Activated CD4-positive, alpha-beta T cell treated with anti-CD3 and anti-CD28 coated beads, Interleukin-2, amount 10 ng/mL, durations not matched to agents 7 days and 5 days (primary cell): ENCODE measurements around the gene KATNAL1. TPM values are rescaled to one million over a fixed set of nuclear protein-coding genes. Genes with fewer than 3 reads are reported as not detected.
"Not testable (repeated sequence)": the region's sequence is repeated elsewhere in the genome, so short reads cannot be mapped to it uniquely, and the experiment has no call there.

Experiments
- CTCF ChIA-PET: fragments of 350-600 bp; sonication (Branson Sonifier 250); formaldehyde crosslinking; loops from one replicate; lab custom pipeline; 2021; ENCODE audit warnings: antibody characterized with exemption; lab: Charles Lee
- POLR2A ChIA-PET: fragments of 350-600 bp; sonication (Branson Sonifier 250); formaldehyde crosslinking; loops from one replicate; lab custom pipeline; 2021; ENCODE audit warnings: antibody characterized with exemption; lab: Charles Lee
- DNase-seq: peaks from one replicate; pipeline ENCODE4 v3.0.0-alpha.2; 2020
- H3K27ac Mint-ChIP-seq: one replicate; pipeline ENCODE4 v1.8.0; 2021; ENCODE audit warnings: mild to moderate bottlenecking, moderate library complexity, mixed read lengths
- H3K27me3 Mint-ChIP-seq: one replicate; pipeline ENCODE4 v1.8.0; 2021; ENCODE audit warnings: mixed read lengths
- H3K36me3 Mint-ChIP-seq: one replicate; pipeline ENCODE4 v1.8.0; 2021; ENCODE audit warnings: low read depth, mixed read lengths
- H3K4me1 Mint-ChIP-seq: one replicate; pipeline ENCODE4 v1.8.0; 2021; ENCODE audit warnings: mixed read lengths
- H3K4me3 Mint-ChIP-seq: one replicate; pipeline ENCODE4 v1.8.0; 2021; ENCODE audit warnings: mild to moderate bottlenecking, moderate library complexity, mixed read lengths
- H3K9me3 Mint-ChIP-seq: one replicate; pipeline ENCODE4 v1.8.0; 2021; ENCODE audit warnings: mixed read lengths
- total RNA-seq, 2 experiments: library from RNA; stranded (reverse); gene quantifications; one replicate each; pipeline ENCODE4 v1.2.3, GENCODE V29; 2021

The KATNAL1 gene
- total RNA-seq, 2 experiments from 2014 or later: 25.0 to 27.4 TPM

DNA sequence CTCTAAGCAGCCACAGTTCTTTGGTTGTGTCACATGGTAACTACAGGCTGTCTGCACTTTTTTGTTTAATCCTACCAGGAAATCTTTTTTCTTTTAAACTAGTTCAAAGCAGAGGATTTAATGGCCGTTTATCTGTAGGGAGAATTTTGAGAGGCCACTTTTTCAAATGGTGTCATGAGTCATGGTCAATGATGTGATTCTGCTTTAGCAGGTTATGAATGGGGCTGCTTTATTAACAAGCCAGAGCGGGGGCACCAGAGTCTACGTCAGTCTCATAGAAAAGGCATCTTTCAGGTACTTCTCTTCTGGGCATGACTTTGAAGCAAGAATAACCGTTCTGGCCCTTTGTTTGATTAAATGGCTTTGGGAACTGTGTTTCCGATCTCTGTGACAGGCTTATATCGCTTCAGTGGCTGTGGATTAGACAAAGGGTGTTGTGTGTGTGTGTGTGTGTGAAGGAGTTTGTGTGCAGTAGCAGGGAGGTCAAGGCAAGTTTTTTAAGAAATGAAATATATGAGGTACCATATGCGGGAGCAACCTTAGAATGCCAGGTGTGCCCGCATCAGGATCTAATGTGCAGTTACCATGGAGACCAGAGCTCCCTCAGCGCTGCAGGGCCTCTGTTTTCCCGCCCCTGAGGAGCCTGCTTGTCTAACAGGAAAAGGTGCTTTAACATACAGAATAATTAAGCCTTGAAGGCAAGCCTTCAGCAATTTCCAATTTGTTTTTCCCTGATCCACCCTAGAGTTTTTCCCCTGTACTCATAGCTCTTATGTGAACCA is 120.5 kb downstream of the KATNAL1 start:
- DNase-seq: no peak
- POLR2A ChIA-PET: no interaction called here
- Mint-ChIP-seq H3K4me3 (no peak overlapping the region), H3K36me3 (peaks cover 4% of the 10 kb centered on the region), H3K27ac (no peak overlapping the region), H3K9me3 (peaks cover 8% of the 10 kb centered on the region), H3K27me3 (no peaks in the 10 kb centered on the region), H3K4me1 (no peaks in the 10 kb centered on the region)
- CTCF ChIA-PET: no interaction called here

DNA sequence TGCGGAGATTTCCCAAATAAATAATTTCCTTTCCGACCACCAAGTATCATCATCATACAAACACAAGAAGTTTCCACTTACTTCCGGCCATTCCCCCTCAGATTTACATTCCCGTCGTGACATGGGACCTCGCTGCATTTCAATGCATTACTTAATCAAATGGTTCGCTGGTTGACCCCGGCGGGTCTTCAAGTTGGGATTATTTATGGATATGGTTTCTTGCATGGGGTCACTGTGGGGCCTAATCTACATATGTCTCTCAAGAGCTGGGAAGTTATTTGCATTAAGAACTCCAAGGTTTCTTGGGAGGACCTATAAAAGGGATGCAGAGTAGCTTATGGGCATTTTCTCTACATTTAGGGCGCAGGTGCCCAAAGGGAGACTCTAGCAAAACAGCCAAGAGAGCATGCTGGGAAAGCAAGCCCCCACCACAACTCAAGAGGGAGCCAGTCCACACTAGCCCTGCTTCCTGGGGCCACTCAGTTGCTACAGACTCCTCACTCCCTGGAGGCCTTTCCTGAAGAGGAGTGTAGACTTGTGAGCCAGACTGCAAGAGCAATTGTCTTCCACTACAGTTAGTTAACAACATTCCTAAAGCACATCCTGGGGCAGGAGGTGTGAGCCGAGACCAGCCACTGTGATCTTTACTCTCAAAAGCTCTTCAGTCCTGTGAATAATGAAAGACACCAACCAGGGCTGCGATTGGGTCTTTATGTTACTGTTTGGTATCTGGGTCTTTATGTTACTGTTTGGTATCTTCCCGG is 125.3 kb downstream of the KATNAL1 start:
- Mint-ChIP-seq H3K4me1 (no peaks in the 10 kb centered on the region), H3K9me3 (peaks cover 8% of the 10 kb centered on the region), H3K27ac (no peak overlapping the region), H3K36me3 (peaks cover 4% of the 10 kb centered on the region), H3K27me3 (no peaks in the 10 kb centered on the region), H3K4me3 (no peak overlapping the region)
- ChIA-PET POLR2A (no interaction called here), CTCF (no interaction called here)
- no peak for DNase-seq

DNA sequence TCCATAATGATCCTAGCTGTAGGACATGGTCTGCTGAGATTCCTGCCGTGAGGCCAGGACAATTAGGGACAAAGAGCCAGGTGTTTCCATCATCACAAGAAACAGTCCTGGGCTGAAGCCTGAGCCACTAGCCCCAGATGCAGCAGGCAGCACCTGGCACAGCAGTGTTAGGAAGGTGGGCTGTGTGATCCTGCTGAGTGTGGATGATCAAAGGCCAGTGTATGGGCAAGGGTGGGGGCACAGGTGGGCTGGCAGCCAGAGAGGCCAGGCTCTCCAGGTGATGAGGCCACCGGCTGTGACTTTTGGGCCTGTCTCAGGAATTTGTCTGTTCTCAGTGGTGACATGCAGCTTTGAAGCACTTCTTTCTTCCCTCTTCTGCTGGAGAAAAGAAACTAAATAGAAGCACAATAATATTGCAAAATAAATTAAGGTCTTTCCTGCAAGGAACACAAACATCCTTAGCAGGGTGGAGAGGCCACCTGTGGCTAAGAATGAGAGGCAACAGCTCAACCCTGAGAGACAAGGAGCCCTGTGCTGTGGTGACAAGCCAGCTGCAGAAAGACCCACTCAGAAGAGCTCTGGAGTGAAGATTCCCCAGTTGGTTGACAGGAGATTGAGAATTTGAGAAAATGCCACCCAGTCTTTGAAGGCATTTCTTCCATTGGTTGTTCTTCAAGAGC is 127.6 kb downstream of the KATNAL1 start:
- H3K4me1 Mint-ChIP-seq: no peaks in the 10 kb centered on the region
- DNase-seq: no peak
- ChIA-PET CTCF (interaction anchor here (0.9 to 1.5 kb wide), 4 partner anchors 10 to 65 kb away, joined by 3 to 4 read pairs (median 3); no protein-coding TSS in a partner anchor), POLR2A (interaction anchor here (0.6 kb wide), 1 partner anchor 65 kb away, joined by 3 read pairs; no protein-coding TSS in a partner anchor)
- H3K4me3 Mint-ChIP-seq: no peak overlapping the region
- no peaks in the 10 kb centered on the region for H3K27me3 Mint-ChIP-seq
- H3K9me3 Mint-ChIP-seq: peaks cover 3% of the 10 kb centered on the region
- no peaks in the 10 kb centered on the region for H3K36me3 Mint-ChIP-seq
- H3K27ac Mint-ChIP-seq: no peak overlapping the region

DNA sequence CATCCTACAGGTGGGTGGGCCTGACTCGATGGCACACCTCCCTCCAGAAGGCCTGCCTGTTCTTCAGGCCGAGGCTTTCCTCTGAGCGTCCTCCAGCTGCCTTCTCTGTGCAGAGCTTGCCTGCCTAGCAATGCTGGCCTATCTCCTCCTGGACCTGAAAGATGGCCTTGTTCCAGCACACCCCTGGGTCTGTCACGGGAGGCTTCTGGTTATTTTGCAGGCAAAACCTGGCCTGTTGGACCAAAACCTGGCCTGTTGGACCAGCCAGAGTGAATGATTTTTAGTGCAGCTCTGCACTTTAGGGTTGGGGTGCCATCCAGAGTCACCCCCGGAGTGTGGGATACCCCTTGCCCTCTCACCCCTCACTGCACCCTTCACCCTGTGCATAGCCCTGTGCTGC is 128.4 kb downstream of the KATNAL1 start:
- Mint-ChIP-seq H3K27me3 (no peaks in the 10 kb centered on the region), H3K27ac (no peak overlapping the region), H3K4me3 (no peak overlapping the region), H3K36me3 (no peaks in the 10 kb centered on the region), H3K4me1 (peaks cover 4% of the 10 kb centered on the region), H3K9me3 (peaks cover under 1% of the 10 kb centered on the region)
- no peak for DNase-seq
- CTCF ChIA-PET: interaction anchor here (0.6 to 1.5 kb wide), 3 partner anchors 10 to 446 kb away, joined by 3 to 4 read pairs (median 4); no protein-coding TSS in a partner anchor
- POLR2A ChIA-PET: no interaction called here

DNA sequence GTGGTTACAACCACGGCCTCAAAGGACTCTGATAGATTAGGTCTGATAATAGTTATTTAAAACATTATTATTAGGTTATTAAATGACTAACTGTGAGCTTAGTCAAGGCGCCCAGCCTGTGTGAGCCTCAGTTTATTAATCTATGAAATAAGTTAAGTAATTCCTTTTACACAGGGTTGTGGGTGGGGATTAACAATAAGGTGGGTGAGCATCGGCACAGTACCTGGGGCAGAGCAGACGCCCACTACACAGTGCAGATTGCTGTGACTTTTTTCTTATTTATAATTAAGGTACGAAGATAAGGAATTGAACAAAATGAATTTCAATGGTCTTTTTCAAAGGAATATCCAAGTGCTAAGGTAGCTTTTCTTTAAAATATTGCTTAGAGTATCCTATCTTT is 132.2 kb downstream of the KATNAL1 start:
- H3K27me3 Mint-ChIP-seq: no peaks in the 10 kb centered on the region
- no peak overlapping the region for H3K4me3 Mint-ChIP-seq
- H3K36me3 Mint-ChIP-seq: no peaks in the 10 kb centered on the region
- peaks cover 26% of the 10 kb centered on the region for H3K4me1 Mint-ChIP-seq
- ChIA-PET POLR2A (no interaction called here), CTCF (interaction anchor here (0.9 to 1.5 kb wide), 2 partner anchors 9 to 43 kb away, joined by 3 read pairs; no protein-coding TSS in a partner anchor)
- no peak for DNase-seq
- H3K27ac Mint-ChIP-seq: no peak overlapping the region
- H3K9me3 Mint-ChIP-seq: no peaks in the 10 kb centered on the region

DNA sequence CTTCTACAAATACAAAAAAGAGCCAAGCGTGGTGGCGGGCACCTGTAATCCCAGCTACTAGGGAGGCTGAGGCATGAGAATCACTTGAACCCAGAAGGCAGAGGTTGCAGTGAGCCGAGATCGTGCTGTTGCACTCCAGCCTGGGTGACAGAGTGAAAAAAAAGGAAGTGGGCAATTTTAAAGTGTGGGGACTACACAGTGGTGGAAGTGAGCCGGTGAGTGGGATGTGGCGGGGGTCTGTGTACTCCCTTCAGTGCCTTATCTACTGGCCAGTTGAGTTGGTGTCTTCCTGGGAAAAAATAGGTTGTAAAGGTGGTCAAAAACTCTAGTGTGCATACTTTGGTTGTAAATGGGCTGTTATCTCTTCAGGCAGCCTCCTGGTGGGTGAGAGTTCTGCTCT is 133.1 kb downstream of the KATNAL1 start:
- H3K9me3 Mint-ChIP-seq, H3K4me3 Mint-ChIP-seq, H3K27me3 Mint-ChIP-seq, H3K27ac Mint-ChIP-seq, H3K36me3 Mint-ChIP-seq, POLR2A ChIA-PET, DNase-seq: not testable (repeated sequence)
- CTCF ChIA-PET: interaction anchor here (0.9 to 1.5 kb wide), 2 partner anchors 8 to 42 kb away, joined by 3 read pairs; no protein-coding TSS in a partner anchor
- H3K4me1 Mint-ChIP-seq: peaks cover 35% of the 10 kb centered on the region

DNA sequence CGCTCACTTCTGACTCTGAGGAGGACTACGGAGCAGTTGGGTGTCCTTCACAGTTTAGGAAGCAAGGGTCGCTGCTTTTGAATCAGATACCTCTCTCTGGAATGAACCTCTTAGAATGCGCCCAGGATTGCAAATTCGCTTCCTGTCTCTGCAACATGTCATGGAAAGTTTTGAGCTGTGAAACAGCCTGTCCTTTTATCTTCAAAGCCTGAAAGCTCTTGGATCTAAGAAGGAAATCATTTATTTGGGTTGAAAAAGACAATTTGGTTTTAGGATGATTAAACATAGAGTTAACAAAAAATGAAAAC is 134.1 kb downstream of the KATNAL1 start:
- Mint-ChIP-seq H3K36me3 (no peaks in the 10 kb centered on the region), H3K9me3 (no peaks in the 10 kb centered on the region), H3K4me1 (peaks cover 36% of the 10 kb centered on the region), H3K4me3 (no peak overlapping the region), H3K27me3 (no peaks in the 10 kb centered on the region), H3K27ac (no peak overlapping the region)
- DNase-seq: no peak
- CTCF ChIA-PET: interaction anchor here (0.6 to 1.2 kb wide), 2 partner anchors 41 to 1008 kb away, joined by 3 to 5 read pairs; no protein-coding TSS in a partner anchor
- POLR2A ChIA-PET: no interaction called here

DNA sequence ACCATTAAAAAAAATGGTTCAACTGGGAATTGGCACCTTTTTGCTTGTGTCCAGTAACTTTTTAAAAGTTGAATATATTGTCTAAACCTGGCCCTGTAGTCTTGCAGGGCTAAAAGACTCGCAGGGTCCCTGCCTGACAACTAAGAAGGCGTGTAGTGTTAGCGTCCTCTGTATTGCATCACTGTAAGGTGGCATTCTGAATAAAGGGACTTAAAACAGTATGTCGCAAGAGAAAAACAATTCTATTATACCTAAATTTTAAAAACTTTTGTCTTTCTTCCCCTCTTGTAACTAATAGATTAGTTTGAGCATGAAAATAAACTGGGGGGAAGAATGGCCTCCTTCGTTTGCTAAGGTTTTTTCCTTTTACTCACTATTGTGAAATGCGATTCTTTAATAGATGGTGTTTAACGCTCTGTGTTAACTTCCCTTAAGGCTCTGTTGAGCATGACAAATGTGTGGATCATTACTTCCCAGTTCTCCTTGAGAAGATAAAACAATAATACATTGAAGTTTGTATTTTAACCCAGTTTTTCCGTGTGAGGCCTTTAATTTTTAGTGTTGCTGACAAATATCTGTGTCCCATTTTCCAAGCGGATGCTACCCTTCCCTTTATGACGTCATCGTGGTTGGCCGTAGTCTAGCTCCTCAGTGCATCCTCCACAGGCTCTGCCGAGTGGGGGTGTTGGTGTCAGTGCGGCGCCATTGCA is 134.6 kb downstream of the KATNAL1 start:
- CTCF ChIA-PET: interaction anchor here (0.6 to 1.8 kb wide), 3 partner anchors 14 to 1008 kb away, joined by 3 to 7 read pairs (median 5); no protein-coding TSS in a partner anchor
- no peaks in the 10 kb centered on the region for H3K9me3 Mint-ChIP-seq
- POLR2A ChIA-PET: no interaction called here
- H3K4me3 Mint-ChIP-seq: no peak overlapping the region
- no peak overlapping the region for H3K27ac Mint-ChIP-seq
- no peak for DNase-seq
- no peaks in the 10 kb centered on the region for H3K36me3 Mint-ChIP-seq
- H3K4me1 Mint-ChIP-seq: peaks cover 36% of the 10 kb centered on the region
- no peaks in the 10 kb centered on the region for H3K27me3 Mint-ChIP-seq

DNA sequence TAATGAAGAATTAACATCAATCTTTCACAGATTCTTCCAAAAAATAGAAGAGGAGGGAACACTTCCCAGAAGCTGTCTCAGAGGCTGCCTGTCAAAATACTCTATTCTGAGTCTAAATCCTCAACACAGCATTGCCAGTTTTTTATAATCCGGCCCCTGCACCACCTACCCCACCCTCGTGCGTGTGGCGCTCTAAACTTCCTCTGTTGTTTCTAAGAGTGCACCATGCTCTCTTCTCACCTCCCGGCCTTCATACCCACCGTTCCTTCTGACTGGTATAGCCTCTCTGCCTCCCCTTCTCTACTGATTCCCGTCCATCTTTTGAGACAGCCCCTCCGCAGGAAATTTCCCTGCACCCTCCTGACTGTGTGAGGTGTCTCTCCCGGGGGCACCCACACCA is 136.8 kb downstream of the KATNAL1 start:
- Mint-ChIP-seq H3K27me3 (no peaks in the 10 kb centered on the region), H3K4me3 (no peak overlapping the region), H3K36me3 (no peaks in the 10 kb centered on the region), H3K9me3 (no peaks in the 10 kb centered on the region), H3K4me1 (peaks cover 42% of the 10 kb centered on the region), H3K27ac (no peak overlapping the region)
- DNase-seq: no peak
- CTCF ChIA-PET: interaction anchor here (1.8 kb wide), 1 partner anchor 12 kb away, joined by 7 read pairs; no protein-coding TSS in a partner anchor
- POLR2A ChIA-PET: no interaction called here

DNA sequence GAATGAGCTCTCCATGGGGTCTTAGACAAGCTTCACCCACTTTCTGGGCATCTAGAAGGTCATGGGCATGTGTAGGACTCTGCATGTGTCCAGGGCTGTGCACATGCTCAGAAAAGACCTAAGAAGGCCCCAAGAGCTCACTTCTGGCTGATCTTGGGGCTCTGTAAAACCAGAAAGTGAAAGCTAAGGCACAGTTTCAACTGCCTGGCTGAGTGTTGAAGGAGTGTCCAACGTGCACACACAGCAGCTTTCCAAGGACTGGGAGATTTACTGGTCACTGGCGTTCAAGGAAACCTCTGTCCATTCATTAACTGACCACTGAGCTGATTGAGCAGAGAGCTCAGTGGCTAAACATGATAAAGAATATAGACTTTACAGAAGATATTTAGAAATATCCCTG is 137.9 kb downstream of the KATNAL1 start:
- no peaks in the 10 kb centered on the region for H3K36me3 Mint-ChIP-seq
- no peaks in the 10 kb centered on the region for H3K9me3 Mint-ChIP-seq
- H3K4me1 Mint-ChIP-seq: peaks cover 41% of the 10 kb centered on the region
- H3K4me3 Mint-ChIP-seq: no peak overlapping the region
- H3K27ac Mint-ChIP-seq: peak overlapping the region; percentile 43
- ChIA-PET CTCF (interaction anchor here (0.8 to 2.2 kb wide), 5 partner anchors 10 to 224 kb away, joined by 3 to 7 read pairs (median 4); no protein-coding TSS in a partner anchor), POLR2A (no interaction called here)
- H3K27me3 Mint-ChIP-seq: peaks cover 2% of the 10 kb centered on the region
- no peak for DNase-seq

DNA sequence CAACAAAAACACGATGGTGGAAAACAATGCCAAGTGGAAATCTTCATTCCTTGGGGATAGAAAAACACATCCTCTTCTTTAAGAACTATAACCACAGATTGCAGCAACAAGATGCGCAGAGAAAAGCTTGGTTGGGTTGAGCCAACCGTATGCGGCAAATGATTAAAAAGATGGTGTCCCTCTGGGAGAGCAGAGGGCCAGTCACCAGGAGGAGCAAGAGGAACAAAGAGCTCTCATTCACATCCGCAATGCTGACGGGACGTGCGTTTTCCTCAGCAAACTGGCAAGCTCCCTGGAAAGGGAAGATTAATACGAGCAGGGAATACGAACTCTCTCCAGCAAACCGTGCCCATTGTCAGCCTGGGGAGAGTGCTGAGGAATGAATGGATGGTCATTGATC is 141.6 kb downstream of the KATNAL1 start:
- CTCF ChIA-PET: interaction anchor here (0.6 to 1.4 kb wide), 3 partner anchors 13 to 377 kb away, joined by 3 to 8 read pairs (median 3); no protein-coding TSS in a partner anchor
- POLR2A ChIA-PET: no interaction called here
- peaks cover 21% of the 10 kb centered on the region for H3K4me1 Mint-ChIP-seq
- H3K4me3 Mint-ChIP-seq: no peak overlapping the region
- DNase-seq: no peak
- no peaks in the 10 kb centered on the region for H3K36me3 Mint-ChIP-seq
- H3K9me3 Mint-ChIP-seq: peaks cover 3% of the 10 kb centered on the region
- no peak overlapping the region for H3K27ac Mint-ChIP-seq
- peaks cover 2% of the 10 kb centered on the region for H3K27me3 Mint-ChIP-seq

DNA sequence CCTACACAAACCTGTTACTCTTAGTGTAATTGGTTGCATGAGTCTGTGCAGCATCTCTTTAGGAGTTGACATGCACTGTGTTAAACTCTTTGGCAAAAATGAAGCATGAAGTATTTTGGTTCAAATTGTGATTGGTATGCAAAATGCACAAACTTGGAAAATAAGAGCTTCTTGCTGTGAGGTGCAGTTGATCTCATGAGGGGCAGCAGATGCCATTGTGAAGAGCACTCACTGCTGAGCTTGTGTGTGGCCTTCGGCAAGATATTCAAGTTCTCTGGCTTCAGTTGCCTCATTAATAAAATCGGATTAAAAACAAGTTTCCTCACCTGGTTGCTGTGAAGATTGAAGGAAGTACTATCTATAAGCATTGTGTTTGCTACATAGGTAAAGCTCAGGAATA is 142.3 kb downstream of the KATNAL1 start:
- H3K36me3 Mint-ChIP-seq: no peaks in the 10 kb centered on the region
- H3K9me3 Mint-ChIP-seq: peaks cover 3% of the 10 kb centered on the region
- peaks cover 20% of the 10 kb centered on the region for H3K4me1 Mint-ChIP-seq
- DNase-seq: no peak
- no peak overlapping the region for H3K27ac Mint-ChIP-seq
- peaks cover 2% of the 10 kb centered on the region for H3K27me3 Mint-ChIP-seq
- POLR2A ChIA-PET: no interaction called here
- CTCF ChIA-PET: interaction anchor here (0.6 to 1.4 kb wide), 3 partner anchors 12 to 378 kb away, joined by 3 to 8 read pairs (median 3); no protein-coding TSS in a partner anchor
- no peak overlapping the region for H3K4me3 Mint-ChIP-seq
